Measurements from ENCODE around the gene ERMP1.
"Not testable (repeated sequence)": the region's sequence is repeated elsewhere in the genome, so short reads cannot be mapped to it uniquely, and the experiment has no call there.

The ERMP1 gene

DNA sequence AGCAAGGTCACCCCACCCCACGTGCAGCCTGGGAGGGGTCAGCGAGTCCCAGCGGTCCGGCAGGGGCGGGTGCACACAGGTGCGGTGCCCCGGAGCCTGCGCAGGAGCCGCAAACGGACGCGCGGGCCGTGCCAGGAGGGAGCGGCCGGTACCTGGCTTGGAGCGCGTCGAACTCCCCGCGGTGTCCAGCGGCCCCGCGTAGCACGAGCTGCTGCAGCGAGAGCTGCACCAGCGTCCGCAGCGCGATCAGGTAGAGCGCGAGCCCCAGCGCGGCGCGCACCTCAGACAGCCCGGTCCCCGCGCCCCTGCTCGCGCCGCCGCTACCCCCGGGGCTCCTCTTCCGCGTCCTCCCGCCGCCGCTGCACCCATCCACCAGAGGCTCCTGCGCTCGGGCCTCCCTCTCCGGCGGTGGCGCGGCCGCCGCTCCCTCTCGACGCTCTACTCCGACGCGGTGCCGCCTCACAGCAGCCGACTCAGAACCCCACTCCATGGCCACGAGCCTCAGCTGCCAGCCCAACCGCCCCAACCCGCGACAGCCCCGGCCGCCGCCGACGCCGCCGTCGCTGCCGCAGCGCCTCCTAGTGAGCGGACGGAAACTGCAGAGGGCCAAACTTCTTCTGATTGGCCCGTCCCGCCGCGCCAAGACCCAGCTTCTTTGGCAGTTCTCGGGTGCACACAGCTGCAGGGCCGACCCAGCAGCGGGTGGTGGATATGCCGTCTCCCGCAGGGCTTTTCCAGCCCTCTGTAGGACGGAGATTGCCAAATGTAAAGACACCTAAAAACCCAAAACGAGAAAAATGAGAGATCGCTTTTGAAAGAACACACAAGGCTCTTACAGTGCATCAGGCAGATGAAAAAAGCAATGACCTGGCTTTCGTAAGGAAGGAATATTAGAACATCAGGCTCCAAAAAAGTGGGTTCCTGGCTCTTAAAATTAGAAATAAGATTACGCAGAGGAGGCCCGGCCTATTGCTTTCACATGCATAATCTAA, at the start of gene ERMP1:
Gene ERMP1, minus strand, starts transcription at position 580 of the 992 bp plus-strand sequence. Its CDS starts 90 bp downstream, at position 490.
- peak; percentile 83 for DNase-seq

GRCh38 chr9:5882244-5883012, 49.5 kb upstream of the ERMP1 start:
- not testable (repeated sequence) for DNase-seq

- DNase-seq: no peak
Observed at GRCh38 chr9:5879419-5880181, 46.7 kb upstream of the ERMP1 start.

DNA sequence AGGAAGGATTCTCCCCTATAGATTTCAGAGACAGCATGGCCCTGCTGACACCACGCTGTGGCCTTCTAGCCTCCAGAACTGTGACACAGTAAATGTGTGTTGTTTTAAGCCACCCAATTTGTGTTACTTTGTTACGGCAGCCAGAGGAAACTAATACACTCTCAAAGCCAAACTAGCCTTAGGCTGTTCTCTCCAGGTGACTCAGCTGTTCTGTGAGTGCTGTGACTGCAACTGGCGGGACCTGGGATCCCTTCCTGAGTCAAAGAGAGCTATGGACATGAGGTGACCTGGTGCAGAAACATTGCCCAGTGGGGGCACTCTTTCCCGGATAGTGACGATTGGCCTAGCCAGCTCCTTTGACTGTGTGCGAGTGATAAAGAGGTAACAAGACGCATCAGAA, 43.8 kb upstream of the ERMP1 start:
- DNase-seq: no peak

DNA sequence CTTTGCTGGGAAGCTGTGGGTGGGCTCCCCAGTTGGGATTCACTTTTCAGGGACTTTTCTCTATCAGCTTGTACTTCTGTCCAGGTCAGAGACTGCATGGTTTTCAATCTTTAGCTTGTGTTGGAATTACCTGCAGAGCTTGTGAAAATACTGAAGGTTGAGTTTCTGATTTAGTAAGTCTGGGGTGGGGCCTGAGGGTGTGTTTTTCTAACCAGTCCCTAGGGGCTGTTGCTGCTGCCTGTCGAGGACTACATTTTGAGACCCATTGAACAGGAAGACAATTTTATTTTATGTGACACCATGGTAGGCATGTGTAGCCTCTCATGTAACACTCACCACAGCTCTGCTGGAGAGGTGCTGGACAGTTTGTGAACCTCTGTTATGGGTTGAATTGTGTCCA, 43.1 kb upstream of the ERMP1 start:
- DNase-seq: no peak

- DNase-seq: no peak
Observed at GRCh38 chr9:5874048-5874447, 41.1 kb upstream of the ERMP1 start.

DNA sequence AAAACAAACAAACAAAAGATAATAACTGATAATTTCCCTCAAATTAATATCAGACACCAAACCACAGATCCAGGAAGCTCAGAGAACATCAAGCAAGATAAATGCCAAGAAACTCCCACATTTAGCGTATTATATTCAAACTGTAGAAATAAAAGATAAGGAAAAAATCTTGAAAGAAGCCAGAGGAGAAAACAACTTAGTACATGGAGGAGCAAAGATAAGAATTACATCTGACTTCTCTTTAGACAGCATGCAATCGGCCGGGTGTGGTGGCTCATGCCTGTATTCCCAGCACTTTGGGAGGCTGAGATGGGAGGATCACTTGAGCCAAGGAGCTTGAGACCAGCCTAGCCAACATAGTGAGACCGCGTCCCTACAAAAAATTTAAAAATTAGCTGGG, 40.5 kb upstream of the ERMP1 start:
- no peak for DNase-seq

GRCh38 chr9:5872511-5872910, 39.6 kb upstream of the ERMP1 start:
- DNase-seq: no peak

DNA sequence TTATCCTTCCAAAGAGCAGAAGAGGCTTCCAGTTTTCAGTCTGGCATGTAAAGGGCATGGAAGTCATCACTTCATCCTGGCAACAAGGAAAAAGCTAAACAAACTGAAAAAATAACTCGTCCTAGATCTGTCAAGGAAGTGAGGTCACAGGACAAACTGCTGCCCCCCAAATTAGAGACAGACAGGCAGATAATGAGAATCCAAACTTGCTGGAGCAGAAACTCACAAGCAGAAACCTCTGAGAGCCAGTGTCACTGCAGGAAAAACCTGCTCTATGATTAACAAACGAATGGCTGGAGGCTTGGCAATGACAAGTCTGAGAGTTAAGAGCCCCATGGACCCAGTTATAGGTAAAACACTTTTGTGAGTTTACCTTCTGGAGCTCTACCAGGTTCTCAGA, 38.9 kb upstream of the ERMP1 start:
- no peak for DNase-seq

DNA sequence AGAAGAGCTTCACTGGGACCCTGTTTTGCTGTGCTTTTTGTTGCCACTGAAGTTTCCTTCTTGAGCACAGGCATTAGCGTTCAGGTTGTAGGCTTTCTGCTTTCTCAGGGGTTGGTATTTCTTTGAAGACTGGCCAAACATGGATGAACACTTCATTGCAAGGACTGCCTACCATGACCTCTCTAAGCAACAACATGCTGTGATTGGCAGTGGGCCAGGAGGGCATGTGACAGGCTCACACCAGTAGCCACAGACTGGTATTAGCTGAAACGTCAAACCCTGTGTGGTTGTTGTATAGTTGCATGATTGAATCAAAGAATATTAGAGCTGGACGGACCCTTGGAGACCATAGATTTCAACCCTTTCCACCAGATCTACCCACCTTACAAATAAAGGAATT, 37.8 kb upstream of the ERMP1 start:
- no peak for DNase-seq

GRCh38 chr9:5870020-5870339, 37.1 kb upstream of the ERMP1 start:
- DNase-seq: no peak

DNA sequence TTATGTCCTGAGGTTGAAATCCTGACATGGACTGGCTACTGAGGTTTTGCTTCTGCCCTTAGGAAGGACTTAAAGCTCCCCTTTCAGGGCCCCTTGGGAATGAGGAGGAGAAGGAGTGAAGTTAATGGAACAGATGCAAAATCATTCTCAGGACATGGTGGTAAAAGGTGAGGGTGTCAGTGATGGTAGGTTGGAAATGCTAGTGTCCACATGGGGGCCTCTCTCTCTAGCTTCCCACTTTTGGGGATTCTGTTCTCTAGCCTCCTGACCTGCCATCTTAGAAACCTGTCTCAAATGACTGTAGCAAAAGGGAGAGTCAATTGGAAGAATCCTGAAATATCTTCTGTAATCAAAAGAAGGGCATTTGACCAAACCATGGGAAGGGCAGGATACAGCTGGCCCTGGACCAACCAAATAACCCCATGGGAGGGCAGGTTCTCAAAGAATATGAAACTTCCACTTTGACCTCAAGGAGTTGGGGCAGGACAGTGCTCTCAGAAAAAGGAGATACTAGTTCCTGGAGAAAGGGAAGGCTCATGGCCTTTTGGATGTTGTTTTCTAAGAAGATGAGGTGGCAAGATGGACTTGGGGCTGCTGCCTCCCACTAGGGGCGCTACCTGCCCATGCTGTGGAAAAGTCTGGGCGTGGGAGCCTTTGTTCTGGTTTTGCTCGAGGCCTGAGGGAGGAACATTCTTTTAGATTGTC, 36.5 kb upstream of the ERMP1 start:
- no peak for DNase-seq

DNA sequence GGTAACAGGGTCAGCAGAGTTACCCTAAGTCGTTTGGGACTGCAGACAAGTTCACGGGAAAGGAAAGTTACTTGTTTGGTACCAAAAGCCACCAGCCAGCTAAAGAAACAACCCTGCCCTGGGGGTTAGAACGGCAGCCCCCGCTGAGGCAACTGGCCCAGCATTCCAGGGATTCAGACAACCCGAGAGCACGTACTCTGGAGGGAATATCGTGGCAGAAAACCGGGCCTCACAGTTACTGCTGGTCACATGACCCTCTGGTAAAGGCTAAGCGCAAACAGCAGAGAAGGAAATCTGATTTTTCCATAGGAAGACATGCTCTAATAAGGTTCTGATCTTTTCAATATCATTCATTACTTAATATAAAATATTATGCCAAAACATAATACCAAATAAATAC, 35.3 kb upstream of the ERMP1 start:
- no peak for DNase-seq

- no peak for DNase-seq
Observed at GRCh38 chr9:5866685-5867084, 33.8 kb upstream of the ERMP1 start.

- DNase-seq: no peak
Observed at GRCh38 chr9:5866272-5866671, 33.4 kb upstream of the ERMP1 start.

DNA sequence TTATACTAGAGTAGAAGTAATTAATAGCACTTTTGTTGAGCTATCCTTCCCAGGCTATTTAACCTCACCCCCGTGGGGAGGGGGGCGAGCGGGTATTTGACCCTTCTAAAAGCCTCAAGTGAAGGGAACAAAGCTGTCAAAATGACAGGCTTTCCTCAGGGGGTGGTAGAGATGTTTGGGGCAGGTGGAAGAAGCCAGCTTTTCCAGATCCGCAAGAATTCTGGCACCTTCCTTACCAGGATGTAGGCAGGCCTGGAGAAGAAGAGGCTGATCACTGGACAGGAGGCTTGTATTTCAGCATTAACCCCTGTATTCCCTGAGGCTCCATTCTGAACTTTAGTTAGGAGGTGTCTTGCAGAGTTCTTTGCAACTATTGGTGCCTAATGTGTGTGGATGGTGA, 31.5 kb upstream of the ERMP1 start:
- no peak for DNase-seq

DNA sequence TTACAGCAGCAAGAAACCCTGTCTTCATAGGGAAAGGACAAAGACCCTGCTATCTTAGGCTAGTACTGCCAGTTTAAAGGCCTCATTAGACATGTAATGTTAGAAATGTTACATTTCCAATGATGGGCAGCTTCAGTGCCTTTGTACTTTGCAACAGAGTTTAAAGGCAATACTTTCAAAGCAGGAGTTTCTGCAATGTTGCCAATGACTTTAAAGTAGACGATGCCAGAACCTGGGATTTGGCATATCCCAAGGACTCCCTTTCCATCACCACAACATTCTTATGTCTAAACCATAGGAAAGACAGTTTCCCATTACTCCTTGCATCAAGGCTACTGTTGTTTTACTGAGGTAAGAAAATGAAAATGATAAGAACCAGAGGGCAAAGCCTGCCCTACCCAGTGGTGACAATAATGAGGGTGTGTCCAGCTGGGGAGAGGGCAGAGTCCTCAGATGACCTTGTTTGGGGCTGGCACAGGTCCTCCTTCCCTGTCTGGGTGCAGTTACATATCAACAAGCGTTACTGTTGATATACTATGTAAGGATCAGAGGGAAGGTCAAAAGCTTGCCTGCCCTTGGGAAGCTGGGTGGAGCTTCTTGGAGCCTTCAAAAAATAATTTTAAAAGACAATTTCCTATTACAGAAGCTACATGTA, 30.3 kb upstream of the ERMP1 start:
- no peak for DNase-seq

DNA sequence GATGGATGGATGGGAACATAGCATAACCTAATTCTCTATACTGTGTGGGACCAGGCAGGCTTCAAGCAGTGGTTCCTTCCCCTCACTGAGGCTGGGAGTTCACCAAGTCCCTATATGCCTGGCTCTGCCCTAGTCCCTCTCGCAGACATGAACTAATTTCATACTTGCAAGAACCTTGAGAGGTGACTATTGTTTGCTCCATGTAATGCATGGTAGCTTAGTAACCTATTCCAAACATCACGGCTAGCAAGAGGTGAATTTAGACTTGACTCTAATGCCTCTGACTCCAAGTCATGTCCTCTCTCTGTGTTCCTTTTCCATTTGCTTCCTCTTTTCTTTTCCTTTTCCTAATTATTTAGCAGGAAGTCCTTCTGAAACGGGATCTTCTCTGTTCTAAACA, 25.9 kb upstream of the ERMP1 start:
- no peak for DNase-seq

DNA sequence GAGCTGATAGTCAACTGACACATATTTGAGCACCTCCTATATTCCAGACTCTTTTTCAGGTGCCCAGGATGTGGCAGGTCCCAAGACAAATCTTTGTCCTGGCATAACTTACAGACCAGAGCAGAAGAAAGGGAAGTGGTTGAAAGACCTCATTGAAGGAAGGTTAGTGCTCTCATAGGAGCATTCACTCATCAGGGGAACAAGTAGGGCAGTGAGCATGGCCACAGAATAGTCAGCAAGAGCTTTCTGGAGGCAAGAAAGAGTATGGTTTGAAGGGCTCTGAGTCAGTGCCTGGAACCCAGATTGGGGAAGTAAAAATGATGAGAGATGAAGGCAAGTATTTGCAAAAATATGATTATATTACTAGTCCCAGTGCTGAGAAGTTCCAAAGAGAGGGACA, 25.0 kb upstream of the ERMP1 start:
- DNase-seq: peak; percentile 71

DNA sequence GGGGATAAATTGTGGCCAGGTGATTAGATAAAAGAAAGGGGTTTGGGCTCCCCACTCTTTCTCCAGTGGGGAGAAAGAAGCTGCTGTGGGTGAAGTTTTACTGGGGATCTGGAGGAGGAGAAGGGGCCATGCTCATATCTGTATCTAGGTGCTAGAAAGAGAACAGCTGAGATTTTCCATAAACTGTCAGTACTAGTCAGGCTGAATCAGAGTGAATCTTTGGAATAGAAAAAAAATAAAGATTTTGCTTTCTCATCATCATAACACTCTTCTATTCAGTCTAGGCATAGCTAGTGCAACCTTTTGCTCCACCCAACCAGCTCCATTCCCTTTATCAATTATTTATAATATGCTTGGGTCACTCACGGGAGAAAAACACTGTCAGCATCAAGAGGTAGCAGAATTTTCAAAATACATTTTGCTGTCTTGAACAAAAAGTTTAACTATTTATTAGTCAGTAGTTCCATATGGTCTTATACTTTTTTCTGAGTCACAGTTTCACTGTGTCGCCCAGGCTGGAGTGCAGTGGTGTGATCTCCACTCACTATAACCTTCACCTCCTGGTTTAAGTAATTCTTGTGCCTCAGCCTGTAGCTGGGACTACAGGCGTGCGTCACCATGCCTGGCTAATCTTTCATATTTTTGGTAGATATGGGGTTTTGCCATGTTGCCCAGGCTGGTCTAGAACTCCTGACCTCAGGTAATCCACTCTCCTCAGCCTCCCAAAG, 21.3 kb upstream of the ERMP1 start:
- no peak for DNase-seq

DNA sequence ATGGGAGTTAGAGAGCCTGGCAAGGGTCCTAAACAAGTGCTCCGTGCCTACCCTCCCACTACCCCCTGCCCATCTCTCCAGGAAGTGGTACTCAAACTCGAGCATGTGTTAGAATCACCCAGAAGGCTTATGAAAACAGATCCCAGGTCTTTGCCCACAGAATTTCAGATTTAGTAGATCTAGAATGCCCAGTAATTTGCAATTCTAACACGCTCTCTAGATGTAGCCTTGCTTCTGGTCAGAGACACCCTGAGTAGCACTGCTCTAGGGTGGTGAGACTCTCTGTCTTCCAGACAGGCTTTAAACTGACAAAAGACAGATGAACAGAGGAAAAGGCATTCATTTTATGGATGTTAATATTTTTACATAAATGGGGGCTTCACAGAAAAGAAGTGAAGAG, 20.7 kb upstream of the ERMP1 start:
- no peak for DNase-seq

GRCh38 chr9:5852987-5853386, 20.1 kb upstream of the ERMP1 start:
- DNase-seq: no peak
